HG02798 (cell line): ENCODE data around the gene CHM.
"Not testable (repeated sequence)": the region's sequence is repeated elsewhere in the genome, so short reads cannot be mapped to it uniquely, and the experiment has no call there.

Experiments
- ATAC-seq: cut with Tn5 transposase; IDR thresholded peaks from one replicate; pipeline ENCODE4 v1.9.1; 2021; ENCODE audit warnings: mild to moderate bottlenecking; ENCODE audit not compliant: unreplicated experiment, poor library complexity

The CHM gene

GRCh38 chrX:85922821-85923220 lies 124.5 kb downstream of the CHM start:
- no peak for ATAC-seq

GRCh38 chrX:85916656-85917280 lies 130.6 kb downstream of the CHM start:
- not testable (repeated sequence) for ATAC-seq

- no peak for ATAC-seq
These were observed 132.9 kb downstream of the CHM start for GRCh38 chrX:85914431-85914830.

- no peak for ATAC-seq
These were observed 140.0 kb downstream of the CHM start for GRCh38 chrX:85907316-85907715.

- no peak for ATAC-seq
These were observed 141.0 kb downstream of the CHM start for GRCh38 chrX:85906399-85906798.

- ATAC-seq: no peak
These were observed 141.5 kb downstream of the CHM start for GRCh38 chrX:85905851-85906250.

GRCh38 chrX:85903692-85904471 lies 143.5 kb downstream of the CHM start:
- no peak for ATAC-seq

- ATAC-seq: no peak
These were observed 149.8 kb downstream of the CHM start for GRCh38 chrX:85897362-85898126.

- ATAC-seq: no peak
These were observed 164.8 kb downstream of the CHM start for GRCh38 chrX:85882601-85883000.

GRCh38 chrX:85870585-85870984 lies 176.8 kb downstream of the CHM start:
- ATAC-seq: no peak

- no peak for ATAC-seq
These were observed 182.0 kb downstream of the CHM start for GRCh38 chrX:85865324-85865723.

- ATAC-seq: no peak
These were observed 187.9 kb downstream of the CHM start for GRCh38 chrX:85859426-85859825.

GRCh38 chrX:85851418-85851817 lies 195.9 kb downstream of the CHM start:
- peak; percentile 63 for ATAC-seq

GRCh38 chrX:85836868-85837267 lies 210.5 kb downstream of the CHM start:
- no peak for ATAC-seq

- no peak for ATAC-seq
These were observed 218.6 kb downstream of the CHM start for GRCh38 chrX:85828771-85829170.

GRCh38 chrX:85815203-85815751 lies 232.1 kb downstream of the CHM start:
- ATAC-seq: no peak
